GM19463 (cell line): ENCODE results near the gene ACOT2.

Experiments
- ATAC-seq: cut with Tn5 transposase; IDR thresholded peaks from one replicate; pipeline ENCODE4 v1.9.1; 2021; ENCODE audit warnings: mild to moderate bottlenecking, moderate library complexity; ENCODE audit not compliant: unreplicated experiment

The ACOT2 gene

DNA sequence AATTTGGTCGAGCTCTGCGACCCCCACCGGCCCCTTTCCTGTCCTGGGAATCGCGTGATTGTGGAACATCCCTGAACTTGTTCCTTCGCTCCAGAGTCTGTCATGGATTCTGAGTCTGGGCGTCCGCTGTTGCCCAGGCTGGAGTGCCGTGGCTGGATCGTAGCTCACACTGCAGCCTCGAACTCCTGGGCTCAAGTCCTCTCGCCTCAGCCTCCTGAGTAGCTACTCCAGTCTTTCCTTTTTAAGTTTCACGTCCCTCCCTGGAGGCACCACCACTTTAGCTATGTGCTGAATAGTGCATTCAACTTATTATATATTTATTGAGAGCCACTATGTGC lies 44.0 kb downstream of the ACOT2 start:
- ATAC-seq, result peak; percentile 15

DNA sequence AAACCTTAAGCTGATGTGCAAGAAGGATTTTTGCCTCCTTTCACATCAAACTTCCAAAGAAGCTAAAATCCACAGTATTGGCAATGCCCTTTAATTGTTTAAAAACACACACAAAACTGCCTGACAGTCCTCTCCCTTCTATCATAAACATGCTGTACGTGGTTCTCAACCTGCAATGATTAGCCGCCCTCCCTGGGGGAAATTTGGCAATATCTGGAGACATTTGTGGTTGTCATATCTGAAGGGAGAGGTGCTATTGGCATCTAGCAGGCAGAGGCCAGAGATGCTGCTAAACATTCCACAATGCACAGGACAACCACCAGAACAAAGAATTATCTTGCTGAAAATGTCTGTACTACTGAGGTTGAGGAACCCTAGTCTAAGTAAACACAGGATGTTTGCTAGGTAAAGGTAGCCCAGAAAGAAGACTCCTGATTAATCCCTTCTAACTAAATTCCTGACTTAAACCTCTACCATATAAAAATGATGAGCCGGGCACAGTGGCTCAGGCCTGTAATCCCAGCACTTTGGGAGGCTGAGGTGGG lies 44.5 kb downstream of the ACOT2 start:
- ATAC-seq, result no peak

DNA sequence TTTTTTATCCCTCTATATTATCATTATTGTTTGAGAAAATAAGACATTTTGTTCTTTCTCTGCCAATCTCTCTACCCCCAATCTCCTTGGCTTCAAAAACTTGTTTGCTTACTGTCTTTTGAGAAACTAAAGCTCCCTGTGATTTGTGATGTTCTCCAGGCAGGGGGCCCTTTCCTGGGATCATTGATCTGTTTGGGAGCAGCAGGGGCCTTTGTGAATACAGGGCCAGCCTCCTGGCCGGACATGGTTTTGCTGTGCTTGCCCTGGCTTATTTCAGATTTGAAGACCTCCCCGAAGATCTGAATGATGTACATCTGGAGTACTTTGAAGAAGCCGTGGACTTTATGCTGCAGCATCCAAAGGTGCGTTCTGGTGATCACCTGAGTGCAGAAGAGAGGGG lies 47.8 kb downstream of the ACOT2 start:
- ATAC-seq, result no peak

DNA sequence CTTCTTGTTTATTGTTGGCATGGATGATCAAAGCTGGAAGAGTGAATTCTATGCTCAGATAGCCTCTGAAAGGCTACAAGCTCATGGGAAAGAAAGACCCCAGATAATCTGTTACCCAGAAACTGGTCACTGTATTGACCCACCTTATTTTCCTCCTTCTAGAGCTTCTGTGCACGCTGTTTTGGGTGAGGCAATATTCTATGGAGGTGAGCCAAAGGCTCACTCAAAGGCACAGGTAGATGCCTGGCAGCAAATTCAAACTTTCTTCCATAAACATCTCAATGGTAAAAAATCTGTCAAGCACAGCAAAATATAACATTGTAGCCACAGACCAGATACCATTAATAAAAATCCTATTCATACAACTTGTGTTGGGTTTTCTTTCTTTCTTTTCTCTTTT lies 50.5 kb downstream of the ACOT2 start:
- ATAC-seq, result no peak

DNA sequence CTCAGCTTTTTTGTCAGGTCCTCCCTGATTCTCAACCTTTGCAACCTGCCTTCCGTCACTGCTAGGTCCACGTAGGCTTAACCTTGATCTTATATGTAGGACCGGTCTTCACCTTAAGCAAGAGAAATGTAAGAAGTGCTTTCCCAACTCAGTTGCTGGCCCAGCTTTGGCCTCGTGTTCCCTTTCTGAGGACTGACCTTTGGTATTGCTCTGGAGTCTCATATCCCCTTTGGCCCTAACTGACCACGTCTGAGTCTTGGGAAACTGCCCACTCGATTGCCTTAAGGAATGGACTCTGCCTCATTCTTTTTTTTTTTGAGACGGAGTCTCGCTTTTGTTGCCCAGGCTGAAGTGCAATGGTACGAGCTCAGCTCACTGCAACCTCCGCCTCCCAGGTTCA lies 51.3 kb downstream of the ACOT2 start:
- no peak for ATAC-seq

DNA sequence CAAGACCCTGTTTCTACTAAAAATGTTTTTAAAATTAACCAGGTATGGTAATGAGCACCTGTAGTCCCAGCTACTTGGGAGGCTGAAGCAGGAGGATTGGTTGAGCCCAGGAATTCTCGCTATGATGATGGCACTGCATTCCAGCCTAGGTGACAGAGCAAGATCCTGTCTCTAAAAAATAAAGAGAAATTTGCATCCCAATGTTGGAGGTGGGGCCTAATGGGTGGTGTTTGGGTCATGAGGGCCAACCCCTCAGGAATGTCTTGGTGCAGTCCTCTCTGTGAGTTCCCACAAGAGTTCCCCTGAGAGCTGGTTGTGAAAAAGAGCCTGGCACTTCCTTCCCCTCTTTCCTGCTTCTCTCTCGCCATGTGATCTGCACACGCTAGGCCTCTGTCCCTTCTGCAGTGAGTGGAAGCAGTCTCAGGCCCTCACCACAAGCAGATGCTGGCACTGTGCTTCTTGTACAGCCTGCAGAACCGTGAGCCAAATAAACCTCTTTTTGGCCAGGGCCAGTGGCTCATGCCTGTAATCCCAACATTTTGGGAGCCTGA lies 54.6 kb downstream of the ACOT2 start:
- ATAC-seq, result no peak
